ENCODE results near the gene COL4A6. TPM values are rescaled to one million over a fixed set of nuclear protein-coding genes. Genes with fewer than 3 reads are reported as not detected.

Gene COL4A6
- total and polyA plus RNA-seq, 2 of the 4 experiments (the other 2 are of a cell fraction): 0.36 to 0.74 TPM

- no peaks in the 10 kb centered on the region for H3K9me1 ChIP-seq (ENCODE audit: insufficient read depth, low read length)
- no peak overlapping the region for H3K9ac ChIP-seq (ENCODE audit: low read depth, low read length)
- H2BK120ac ChIP-seq (ENCODE audit: low read depth, low read length): no peak overlapping the region
- POLR2A ChIA-PET (ENCODE audit: unreplicated experiment): no interaction called here
- no peaks in the 10 kb centered on the region for H3K9me3 ChIP-seq (ENCODE audit: control insufficient read depth, insufficient read depth, low read length)
- no peak overlapping the region for H3K23ac ChIP-seq (ENCODE audit: low read depth, low read length)
- H3K56ac ChIP-seq (ENCODE audit: extremely low read depth, insufficient read depth, low read length): no peak overlapping the region
- no peak overlapping the region for H3K4me3 ChIP-seq (ENCODE audit: insufficient read depth, low read depth, low read length)
- WGBS, 2 experiments (ENCODE audit: extremely low coverage in 2 of 2, insufficient read length in 1 of 2): no CpG with 5 or more reads among the region's 6 CpGs
- H3K4me1 ChIP-seq (ENCODE audit: control insufficient read depth, insufficient read depth, low read length): no peaks in the 10 kb centered on the region
- no peak overlapping the region for H4K91ac ChIP-seq (ENCODE audit: insufficient read depth, low read depth, low read length)
- H3K4me2 ChIP-seq (ENCODE audit: low read depth, low read length): no peak overlapping the region
- no peak for TF ChIP-seq CEBPB (IDR thresholded peaks at IDR 0.05; ENCODE audit: low read depth, low read length)
- TF ChIP-seq FOS (IDR thresholded peaks at IDR 0.05; ENCODE audit: low read depth, low read length): no peak
- no peak for TF ChIP-seq CHD1 (IDR thresholded peaks at IDR 0.05; ENCODE audit: low read depth, low read length)
- no peak for TF ChIP-seq RAD21 (IDR thresholded peaks at IDR 0.05; ENCODE audit: low read length)
- no peak for TF ChIP-seq POLR2A (IDR thresholded peaks at IDR 0.05; ENCODE audit: low read depth, low read length)
- no peak for TF ChIP-seq RFX5 (IDR thresholded peaks at IDR 0.05; ENCODE audit: low read depth, low read length)
- no peak for TF ChIP-seq USF2 (IDR thresholded peaks at IDR 0.05; ENCODE audit: low read depth, low read length)
- TF ChIP-seq CTCF (conservative IDR thresholded peaks at IDR 0.05; ENCODE audit: low read depth, low read length): no peak
- no peak for TF ChIP-seq SMC3 (IDR thresholded peaks at IDR 0.05; ENCODE audit: low read depth, low read length)
- TF ChIP-seq ELK1 (IDR thresholded peaks at IDR 0.05; ENCODE audit: borderline replicate concordance, low read depth, low read length): no peak
- TF ChIP-seq BHLHE40 (IDR thresholded peaks at IDR 0.05; ENCODE audit: low read depth, low read length): no peak
- no peak for TF ChIP-seq NFE2L2 (IDR thresholded peaks at IDR 0.05; ENCODE audit: low read depth, low read length)
- no peak for TF ChIP-seq RCOR1 (IDR thresholded peaks at IDR 0.05; ENCODE audit: insufficient replicate concordance, low read length)
- TF ChIP-seq MAFK (IDR thresholded peaks at IDR 0.05; ENCODE audit: low read depth, low read length): no peak
- TF ChIP-seq MAZ (IDR thresholded peaks at IDR 0.05; ENCODE audit: borderline replicate concordance, low read depth, low read length): no peak
- TF ChIP-seq MXI1 (IDR thresholded peaks at IDR 0.05; ENCODE audit: borderline replicate concordance, low read depth, low read length): no peak
- CTCF ChIA-PET: no interaction called here
- no peak for DNase-seq
- BruUV-seq (replicated peaks): no TSS peak
- no peak overlapping the region for H3K27ac ChIP-seq (ENCODE audit: insufficient read depth, low read length)
- intact Hi-C loops (cut with micrococcal nuclease) (no loop called here), in situ Hi-C loops (cut with MboI; ENCODE audit: low sequenced_read_pairs) (no loop called here), dilution Hi-C loops (cut with HindIII; ENCODE audit: low sequenced_read_pairs, unreplicated experiment) (no loop called here)
- no peaks in the 10 kb centered on the region for H4K20me1 ChIP-seq (ENCODE audit: insufficient read depth, low read length)
- no peak overlapping the region for H2AFZ ChIP-seq (replicated peaks; ENCODE audit: low read length, poor library complexity)
- no peak for ATAC-seq (ENCODE audit: low read depth)
- peaks cover 5% of the 10 kb centered on the region for H3K27me3 ChIP-seq (ENCODE audit: control insufficient read depth, insufficient read depth, low read length)
- no peak overlapping the region for H3K4ac ChIP-seq (ENCODE audit: low read depth, low read length)
- H3K79me1 ChIP-seq (ENCODE audit: low read depth in 1 of 2, low read length in 2 of 2): no peaks in the 10 kb centered on the region
- H4K8ac ChIP-seq (ENCODE audit: low read depth in 2 of 2, low read length in 2 of 2): no peak overlapping the region
- no peak overlapping the region for H4K5ac ChIP-seq (ENCODE audit: low read depth, low read length)
- no peak overlapping the region for H2BK5ac ChIP-seq (ENCODE audit: low read depth, low read length, poor library complexity, severe bottlenecking)
- no peak overlapping the region for H3K18ac ChIP-seq (ENCODE audit: low read depth, low read length)
- H2BK15ac ChIP-seq (ENCODE audit: low read depth, low read length): no peak overlapping the region
- H2AK5ac ChIP-seq (ENCODE audit: low read depth, low read length): no peak overlapping the region
- no peak overlapping the region for H2BK20ac ChIP-seq (ENCODE audit: low read depth, low read length)
- H3K14ac ChIP-seq (replicated peaks; ENCODE audit: low read depth, low read length): no peak overlapping the region
- H2AK9ac ChIP-seq (replicated peaks; ENCODE audit: low read depth, low read length, poor library complexity): no peak overlapping the region
- no peaks in the 10 kb centered on the region for H3K36me3 ChIP-seq (ENCODE audit: control insufficient read depth, insufficient read depth, low read length)
Measured at GRCh38 chrX:108245462-108245861, 192.8 kb downstream of the COL4A6 start.
